Endothelial cell of umbilical vein (primary cell): Measurements from ENCODE around the gene LMO1. TPM values are rescaled to one million over a fixed set of nuclear protein-coding genes. Genes with fewer than 3 reads are reported as not detected.

Experiments
- BruUV-seq: library from RNA; stranded (reverse); fragments of 400-500 nt; replicated peaks from 2 replicates; lab custom pipeline; 2021; lab: Mats Ljungman, UMichigan
- CTCF ChIA-PET: fragments of 300-600, 350-600 bp; sonication (Branson Sonifier 250); formaldehyde crosslinking; loops from one replicate; lab custom pipeline; 2021; ENCODE audit warnings: antibody characterized with exemption, inconsistent platforms; lab: Charles Lee
- POLR2A ChIA-PET: fragments of 300-600, 350-600 bp; sonication (Branson Sonifier 250); formaldehyde crosslinking; loops from one replicate; lab custom pipeline; 2021; ENCODE audit warnings: antibody characterized with exemption, inconsistent platforms; lab: Charles Lee
- DNase-seq: peaks from one replicate; pipeline ENCODE4 v3.0.0-alpha.2; 2011; ENCODE audit warnings: low read depth, low spot score
- FAIRE-seq: peaks from 2 replicates; lab custom pipeline; 2011; peaks lifted over from hg19 to GRCh38; lab: Jason Lieb, UNC
- H2AFZ ChIP-seq: 2 replicates; pipeline ENCODE4 v1.6.0; 2012; ENCODE audit warnings: low read depth, low read length, control low read depth, inconsistent platforms
- H3K27ac ChIP-seq: 2 replicates; pipeline ENCODE4 v1.5.1; 2011; ENCODE audit warnings: low read depth, mild to moderate bottlenecking, control low read depth, low read length, moderate library complexity; ENCODE audit not compliant: insufficient read depth
- H3K27me3 ChIP-seq, 2 experiments: 2 replicates each; pipeline versions ENCODE4 v1.6.0 to v1.6.1; 2011; ENCODE audit warnings: low read length in 2 of 2, mixed read lengths in 1 of 2; ENCODE audit not compliant: control insufficient read depth in 2 of 2, insufficient read depth in 2 of 2
- H3K36me3 ChIP-seq, 2 experiments: 2 replicates in 1 of 2; 3 replicates in 1 of 2; pipeline ENCODE4 v1.5.1; 2011; ENCODE audit warnings: low read length in 2 of 2, mild to moderate bottlenecking in 1 of 2, moderate library complexity in 1 of 2; ENCODE audit not compliant: control insufficient read depth in 2 of 2, insufficient read depth in 2 of 2; ENCODE audit errors: extremely low read depth in 1 of 2
- H3K4me1 ChIP-seq: 3 replicates; pipeline ENCODE4 v1.5.1; 2011; ENCODE audit warnings: mild to moderate bottlenecking, low read length; ENCODE audit not compliant: control insufficient read depth, insufficient read depth; ENCODE audit errors: extremely low read depth
- H3K4me2 ChIP-seq: 2 replicates; pipeline ENCODE4 v1.6.1; 2011; ENCODE audit warnings: low read length, control low read depth, mixed read lengths; ENCODE audit not compliant: insufficient read depth
- H3K4me3 ChIP-seq, 3 experiments: fragments of 200-600 bp in 1 of 3; sonication (generic), shearing (Covaris generic) in 1 of 3; replicated peaks in 1 of 3; 2 replicates each; pipeline ENCODE4 v1.5.1; 2011 to 2016; ENCODE audit warnings: control low read depth in 3 of 3, low read length in 3 of 3, mild to moderate bottlenecking in 2 of 3, inconsistent platforms in 1 of 3, low read depth in 1 of 3, moderate library complexity in 1 of 3; ENCODE audit not compliant: insufficient read depth in 1 of 3
- H3K79me2 ChIP-seq: 2 replicates; pipeline ENCODE4 v1.6.0; 2012; ENCODE audit warnings: low read length, inconsistent platforms; ENCODE audit not compliant: control insufficient read depth, insufficient read depth
- H3K9ac ChIP-seq: replicated peaks from 2 replicates; pipeline ENCODE3; 2011; ENCODE audit warnings: low read length, control low read depth; ENCODE audit not compliant: insufficient read depth; ENCODE audit errors: extremely low read depth
- H3K9me1 ChIP-seq: replicated peaks from 3 replicates; pipeline ENCODE4 v1.6.0; 2011; ENCODE audit warnings: mild to moderate bottlenecking, low read length; ENCODE audit not compliant: control insufficient read depth, insufficient read depth; ENCODE audit errors: extremely low read depth
- H3K9me3 ChIP-seq: replicated peaks from 2 replicates; pipeline ENCODE4 v1.5.1; 2012; ENCODE audit warnings: low read length, inconsistent platforms; ENCODE audit not compliant: control insufficient read depth, insufficient read depth
- H4K20me1 ChIP-seq: replicated peaks from 2 replicates; pipeline ENCODE3; 2011; ENCODE audit warnings: mild to moderate bottlenecking, low read length; ENCODE audit not compliant: control insufficient read depth, insufficient read depth; ENCODE audit errors: extremely low read depth
- EZH2 ChIP-seq: IDR thresholded peaks from 2 replicates; pipeline ENCODE4 v1.6.1; 2012; ENCODE audit warnings: borderline replicate concordance, low read depth, mild to moderate bottlenecking, moderate library complexity, low read length, inconsistent platforms; ENCODE audit not compliant: severe bottlenecking
- MYC ChIP-seq: IDR thresholded peaks from one replicate; pipeline ENCODE4 v1.6.1; 2011; ENCODE audit warnings: mild to moderate bottlenecking, low read depth, low read length
- POLR2A ChIP-seq: IDR thresholded peaks from 2 replicates; pipeline ENCODE4 v1.6.1; 2012; ENCODE audit warnings: low read depth, mild to moderate bottlenecking, control low read depth, low read length
- POLR2AphosphoS5 ChIP-seq: IDR thresholded peaks from 2 replicates; pipeline ENCODE4 v1.6.1; 2012; ENCODE audit warnings: low read depth, mild to moderate bottlenecking, control low read depth, low read length, moderate library complexity; ENCODE audit not compliant: insufficient read depth
- dilution Hi-C: fragments of 300-500 bp; cut with MboI; formaldehyde crosslinking; loops from one replicate; pipeline ENCODE4 v1.15.0; 2019; ENCODE audit warnings: low sequenced_read_pairs; ENCODE audit not compliant: extremely low pct_ligation_motif_present
- intact Hi-C: fragments of 100-400 bp; cut with micrococcal nuclease; formaldehyde crosslinking; loops from one replicate; pipeline ENCODE4 v1.10.0; 2022
- polyA plus RNA-seq, 4 experiments: library from polyadenylated mRNA; depleted of rRNA in 3 of 4; stranded (reverse) in 3 of 4; unstranded in 1 of 4; fragments of >200 nt; gene quantifications; 2 replicates each; pipeline versions ENCODE4 v1.2.1 to v1.2.3, GENCODE V29; 2011 to 2012; ENCODE audit warnings: missing spikeins in 1 of 4
- total RNA-seq: library from RNA; stranded (reverse); gene quantifications from 2 replicates; pipeline ENCODE4 v1.2.3, GENCODE V29; 2021
- TF ChIP-seq, protein P1 (sequence below): IDR thresholded peaks from 2 replicates; pipeline ENCODE4 v1.6.1; 2011; ENCODE audit not compliant: insufficient read depth, insufficient read length
- TF ChIP-seq, protein P2 (sequence below), 2 donors: IDR thresholded peaks; 1 replicate in 1 of 2; 2 replicates in 1 of 2; pipeline ENCODE4 v1.5.1; 2011; ENCODE audit warnings: low read length in 2 of 2, mild to moderate bottlenecking in 2 of 2, moderate library complexity in 2 of 2, control low read depth in 1 of 2, inconsistent platforms in 1 of 2, low read depth in 1 of 2; ENCODE audit not compliant: insufficient read depth in 1 of 2; ENCODE audit errors: extremely low read depth in 1 of 2

The LMO1 gene
- total and polyA plus RNA-seq, 2 donors (not counting 3 experiments of a cell fraction or from before 2014, with no cell fraction given): not detected

GRCh38 chr11:8257003-8257664 is 6.5 kb downstream of the LMO1 start:
- FAIRE-seq (no peak), DNase-seq (no peak)
- Histone ChIP-seq H3K36me3 (no peaks in the 10 kb centered on the region), H3K9me1 (no peaks in the 10 kb centered on the region), H3K4me1 (peaks cover 4% of the 10 kb centered on the region), H3K9me3 (no peaks in the 10 kb centered on the region), H3K4me3 (no peak overlapping the region), H2AFZ (no peak overlapping the region), H4K20me1 (no peaks in the 10 kb centered on the region), H3K27ac (no peak overlapping the region), H3K27me3 (peaks cover 16 to 17% of the 10 kb centered on the region in 2 experiments), H3K9ac (no peak overlapping the region), H3K79me2 (no peaks in the 10 kb centered on the region), H3K4me2 (no peak overlapping the region)
- intact Hi-C loops (no loop called here), dilution Hi-C loops (no loop called here)
- ChIA-PET POLR2A (no interaction called here), CTCF (interaction anchor here (1.8 kb wide), 1 partner anchor 10 kb away, joined by 4 read pairs; no protein-coding TSS in a partner anchor)
- no peak for TF ChIP-seq MYC
- TF ChIP-seq, protein P1, sequence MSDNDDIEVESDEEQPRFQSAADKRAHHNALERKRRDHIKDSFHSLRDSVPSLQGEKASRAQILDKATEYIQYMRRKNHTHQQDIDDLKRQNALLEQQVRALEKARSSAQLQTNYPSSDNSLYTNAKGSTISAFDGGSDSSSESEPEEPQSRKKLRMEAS: no peak
- TF ChIP-seq, protein P2, sequence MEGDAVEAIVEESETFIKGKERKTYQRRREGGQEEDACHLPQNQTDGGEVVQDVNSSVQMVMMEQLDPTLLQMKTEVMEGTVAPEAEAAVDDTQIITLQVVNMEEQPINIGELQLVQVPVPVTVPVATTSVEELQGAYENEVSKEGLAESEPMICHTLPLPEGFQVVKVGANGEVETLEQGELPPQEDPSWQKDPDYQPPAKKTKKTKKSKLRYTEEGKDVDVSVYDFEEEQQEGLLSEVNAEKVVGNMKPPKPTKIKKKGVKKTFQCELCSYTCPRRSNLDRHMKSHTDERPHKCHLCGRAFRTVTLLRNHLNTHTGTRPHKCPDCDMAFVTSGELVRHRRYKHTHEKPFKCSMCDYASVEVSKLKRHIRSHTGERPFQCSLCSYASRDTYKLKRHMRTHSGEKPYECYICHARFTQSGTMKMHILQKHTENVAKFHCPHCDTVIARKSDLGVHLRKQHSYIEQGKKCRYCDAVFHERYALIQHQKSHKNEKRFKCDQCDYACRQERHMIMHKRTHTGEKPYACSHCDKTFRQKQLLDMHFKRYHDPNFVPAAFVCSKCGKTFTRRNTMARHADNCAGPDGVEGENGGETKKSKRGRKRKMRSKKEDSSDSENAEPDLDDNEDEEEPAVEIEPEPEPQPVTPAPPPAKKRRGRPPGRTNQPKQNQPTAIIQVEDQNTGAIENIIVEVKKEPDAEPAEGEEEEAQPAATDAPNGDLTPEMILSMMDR (IDR thresholded peaks at IDR 0.05; ENCODE audit: extremely low read depth in 1 of 2, insufficient read depth in 1 of 2, low read depth in 1 of 2, low read length in 2 of 2): no peak
- TF ChIP-seq EZH2: no peak
- TF ChIP-seq POLR2A: no peak
- no peak for TF ChIP-seq POLR2AphosphoS5
- BruUV-seq: no TSS peak
